GM21381 (cell line): ENCODE data around the gene AXIN2.
"Not testable (repeated sequence)": the region's sequence is repeated elsewhere in the genome, so short reads cannot be mapped to it uniquely, and the experiment has no call there.

Experiments
- ATAC-seq: cut with Tn5 transposase; IDR thresholded peaks from one replicate; pipeline ENCODE4 v1.9.1; 2021; ENCODE audit warnings: mild to moderate bottlenecking, moderate library complexity; ENCODE audit not compliant: unreplicated experiment

AXIN2 gene

GRCh38 chr17:65487161-65487560 is 74.3 kb downstream of the AXIN2 start:
- ATAC-seq = no peak

GRCh38 chr17:65485388-65486299 is 75.8 kb downstream of the AXIN2 start:
- no peak for ATAC-seq

- ATAC-seq = not testable (repeated sequence)
These were observed 77.0 kb downstream of the AXIN2 start for GRCh38 chr17:65484405-65484804.

GRCh38 chr17:65483438-65483837 is 78.0 kb downstream of the AXIN2 start:
- no peak for ATAC-seq

GRCh38 chr17:65482201-65482600 is 79.2 kb downstream of the AXIN2 start:
- ATAC-seq = no peak

GRCh38 chr17:65479282-65479681 is 82.2 kb downstream of the AXIN2 start:
- no peak for ATAC-seq
